Panc1 (cell line): ENCODE data around the gene HNRNPUL1. TPM values are rescaled to one million over a fixed set of nuclear protein-coding genes. Genes with fewer than 3 reads are reported as not detected.

Experiments used
- ATAC-seq: fragments of 200-7000 bp; cut with Tn5 transposase; 2 replicates; pipeline ENCODE4 v1.9.1; 2020; ENCODE audit warnings: mild to moderate bottlenecking, moderate library complexity
- BruUV-seq: library from RNA; stranded (reverse); fragments of 400-500 nt; replicated peaks from 2 replicates; lab custom pipeline; 2021; lab: Mats Ljungman, UMichigan
- CTCF ChIA-PET: fragments of 300-600 bp; sonication (Branson Sonifier 250); formaldehyde crosslinking; loops from one replicate; lab custom pipeline; 2022; ENCODE audit warnings: antibody characterized with exemption; lab: Charles Lee
- POLR2A ChIA-PET: fragments of 300-600 bp; sonication (Branson Sonifier 250); formaldehyde crosslinking; loops from one replicate; lab custom pipeline; 2022; ENCODE audit warnings: antibody characterized with exemption; lab: Charles Lee
- DNase-seq: peaks from one replicate; pipeline ENCODE4 v3.0.0-alpha.2; 2010; ENCODE audit warnings: low read depth, low spot score
- H3K27ac ChIP-seq: 2 replicates; pipeline ENCODE4 v1.5.1; 2011; ENCODE audit warnings: mild to moderate bottlenecking, low read length, inconsistent platforms
- H3K27me3 ChIP-seq: fragments of 200-500 bp; sonication (Bioruptor generic); 2 replicates; pipeline ENCODE4 v1.6.0; 2014; ENCODE audit warnings: low read length, inconsistent platforms; ENCODE audit not compliant: control insufficient read depth, insufficient read depth
- H3K36me3 ChIP-seq: fragments of 200-500 bp; sonication (Bioruptor generic); 2 replicates; pipeline ENCODE4 v1.5.1; 2014; ENCODE audit warnings: inconsistent platforms, mild to moderate bottlenecking, low read length, moderate library complexity; ENCODE audit not compliant: control insufficient read depth, insufficient read depth
- H3K4me1 ChIP-seq: 2 replicates; pipeline ENCODE4 v1.5.1; 2011; ENCODE audit warnings: inconsistent platforms, mild to moderate bottlenecking, low read length, moderate library complexity; ENCODE audit not compliant: control insufficient read depth, insufficient read depth
- H3K4me3 ChIP-seq, 2 experiments: 2 replicates each; pipeline ENCODE4 v1.5.1; 2011 to 2012; ENCODE audit warnings: low read depth in 2 of 2, low read length in 2 of 2, mild to moderate bottlenecking in 2 of 2, inconsistent platforms in 1 of 2, moderate library complexity in 1 of 2
- H3K9me3 ChIP-seq: fragments of 200-500 bp; sonication (Bioruptor generic); 2 replicates; pipeline ENCODE4 v1.5.1; 2014; ENCODE audit warnings: low read depth, mild to moderate bottlenecking, inconsistent platforms, low read length, moderate library complexity; ENCODE audit not compliant: control insufficient read depth, insufficient read depth
- POLR2AphosphoS5 ChIP-seq: IDR thresholded peaks from 2 replicates; pipeline ENCODE4 v1.6.1; 2012; ENCODE audit warnings: mild to moderate bottlenecking, low read depth, low read length, moderate library complexity
- REST ChIP-seq, 2 experiments: IDR thresholded peaks; 2 replicates each; pipeline ENCODE4 v1.6.1; 2011 to 2012; ENCODE audit warnings: low read depth in 2 of 2, control low read depth in 1 of 2, low read length in 1 of 2, mild to moderate bottlenecking in 1 of 2, moderate library complexity in 1 of 2; ENCODE audit not compliant: insufficient read depth in 1 of 2
- SIN3A ChIP-seq: IDR thresholded peaks from 2 replicates; pipeline ENCODE4 v1.6.1; 2012; ENCODE audit warnings: low read depth, mild to moderate bottlenecking, low read length, moderate library complexity, borderline replicate concordance; ENCODE audit not compliant: insufficient read depth
- TCF7L2 ChIP-seq: IDR thresholded peaks from 2 replicates; pipeline ENCODE4 v1.6.1; 2011; ENCODE audit warnings: mild to moderate bottlenecking, low read depth, low read length, inconsistent platforms
- in situ Hi-C: cut with HindIII; loops from 2 replicates; pipeline ENCODE4 v1.10.0; 2016; ENCODE audit warnings: low sequenced_read_pairs, low pct_unique_long_range_greater_than_20kb
- intact Hi-C: fragments of 100-400 bp; cut with micrococcal nuclease; formaldehyde crosslinking; loops from one replicate; pipeline ENCODE4 v1.10.0; 2022; ENCODE audit not compliant: unreplicated experiment
- total RNA-seq: library from RNA; stranded (reverse); gene quantifications from one replicate; pipeline ENCODE4 v1.2.1, GENCODE V29; 2021; ENCODE audit not compliant: unreplicated experiment
- TF ChIP-seq, protein P1 (sequence below): fragments of 450-650 bp; IDR thresholded peaks from 2 replicates; pipeline ENCODE4 v1.5.1; 2017; ENCODE audit warnings: mild to moderate bottlenecking

The HNRNPUL1 gene
- total RNA-seq, 1 experiment from 2014 or later: 183 TPM

DNA sequence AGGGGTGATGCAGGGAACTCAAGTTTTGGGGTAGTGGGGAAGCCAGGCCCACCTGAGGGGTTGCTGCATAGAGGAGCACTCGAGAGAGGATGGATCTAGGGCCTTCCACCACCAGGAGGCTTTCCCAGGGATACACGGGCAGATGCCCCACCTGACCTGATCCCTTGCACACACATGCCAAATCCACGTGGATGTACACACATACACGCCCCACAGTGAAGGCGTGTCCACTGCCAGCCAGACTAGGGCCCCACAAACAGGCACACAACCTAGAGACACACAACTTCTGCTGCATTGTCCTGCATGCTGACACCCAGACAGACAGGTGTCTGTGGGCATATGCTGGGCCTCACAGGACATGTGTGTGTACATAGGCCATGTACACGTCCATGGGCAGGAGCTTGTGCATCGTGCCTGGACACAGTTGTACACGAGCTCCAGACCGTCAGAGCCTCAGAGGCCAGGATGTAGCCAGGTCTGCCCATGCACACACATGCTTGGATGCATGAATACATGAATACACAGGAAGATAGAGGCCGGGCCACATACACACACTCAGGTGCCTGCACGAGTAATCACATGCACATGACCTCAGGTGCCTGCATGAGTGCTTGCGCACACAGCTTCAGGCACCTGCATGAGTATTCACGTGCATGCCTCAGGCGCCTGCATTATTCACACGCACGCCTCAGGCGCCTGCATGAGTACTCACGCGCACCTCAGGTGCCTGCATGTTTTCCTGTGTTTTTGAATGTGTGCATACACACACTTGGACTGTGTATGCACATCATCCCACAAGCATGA is 54.7 kb downstream of the HNRNPUL1 start:
- no peaks in the 10 kb centered on the region for H3K36me3 ChIP-seq
- POLR2A ChIA-PET: no interaction called here

GRCh38 chr19:41319500-41320184 is 55.5 kb downstream of the HNRNPUL1 start:
- H3K27ac ChIP-seq: no peak overlapping the region
- H3K4me1 ChIP-seq: peaks cover 27% of the 10 kb centered on the region
- in situ Hi-C loops: no loop called here
- H3K9me3 ChIP-seq: no peaks in the 10 kb centered on the region
- ATAC-seq (no peak), DNase-seq (no peak)
- intact Hi-C loops: no loop called here
- H3K36me3 ChIP-seq: no peaks in the 10 kb centered on the region
- H3K4me3 ChIP-seq: no peak overlapping the region
- H3K27me3 ChIP-seq: no peaks in the 10 kb centered on the region
- POLR2A ChIA-PET: no interaction called here
- CTCF ChIA-PET: no interaction called here
- BruUV-seq: no TSS peak
- TF ChIP-seq, protein P1, sequence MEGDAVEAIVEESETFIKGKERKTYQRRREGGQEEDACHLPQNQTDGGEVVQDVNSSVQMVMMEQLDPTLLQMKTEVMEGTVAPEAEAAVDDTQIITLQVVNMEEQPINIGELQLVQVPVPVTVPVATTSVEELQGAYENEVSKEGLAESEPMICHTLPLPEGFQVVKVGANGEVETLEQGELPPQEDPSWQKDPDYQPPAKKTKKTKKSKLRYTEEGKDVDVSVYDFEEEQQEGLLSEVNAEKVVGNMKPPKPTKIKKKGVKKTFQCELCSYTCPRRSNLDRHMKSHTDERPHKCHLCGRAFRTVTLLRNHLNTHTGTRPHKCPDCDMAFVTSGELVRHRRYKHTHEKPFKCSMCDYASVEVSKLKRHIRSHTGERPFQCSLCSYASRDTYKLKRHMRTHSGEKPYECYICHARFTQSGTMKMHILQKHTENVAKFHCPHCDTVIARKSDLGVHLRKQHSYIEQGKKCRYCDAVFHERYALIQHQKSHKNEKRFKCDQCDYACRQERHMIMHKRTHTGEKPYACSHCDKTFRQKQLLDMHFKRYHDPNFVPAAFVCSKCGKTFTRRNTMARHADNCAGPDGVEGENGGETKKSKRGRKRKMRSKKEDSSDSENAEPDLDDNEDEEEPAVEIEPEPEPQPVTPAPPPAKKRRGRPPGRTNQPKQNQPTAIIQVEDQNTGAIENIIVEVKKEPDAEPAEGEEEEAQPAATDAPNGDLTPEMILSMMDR: no peak
- no peak for TF ChIP-seq POLR2AphosphoS5
- no peak for TF ChIP-seq SIN3A
- TF ChIP-seq TCF7L2: no peak
- TF ChIP-seq REST (IDR thresholded peaks at IDR 0.05; ENCODE audit: insufficient read depth in 1 of 2, low read depth in 2 of 2, low read length in 1 of 2): no peak

More for the DNA sequence above, 54.7 kb downstream of the HNRNPUL1 start:
- intact Hi-C loops (no loop called here), in situ Hi-C loops (no loop called here)
- no peak for ATAC-seq
- CTCF ChIA-PET: no interaction called here
- Histone ChIP-seq H3K4me3 (no peak overlapping the region), H3K27me3 (no peaks in the 10 kb centered on the region), H3K4me1 (peaks cover 20% of the 10 kb centered on the region), H3K27ac (no peak overlapping the region), H3K9me3 (no peaks in the 10 kb centered on the region)
- DNase-seq: no peak
- no TSS peak for BruUV-seq
- TF ChIP-seq SIN3A (no peak), REST (IDR thresholded peaks at IDR 0.05; ENCODE audit: insufficient read depth in 1 of 2, low read depth in 2 of 2, low read length in 1 of 2) (no peak), TCF7L2 (no peak), POLR2AphosphoS5 (no peak)
- TF ChIP-seq, protein P1: no peak
